Osteocyte (in vitro differentiated cells): ENCODE measurements around the gene MTERF1. TPM values are rescaled to one million over a fixed set of nuclear protein-coding genes. Genes with fewer than 3 reads are reported as not detected.

Experiments used
- DNase-seq: peaks from one replicate; pipeline ENCODE4 v3.0.0; 2021; ENCODE audit warnings: mixed read lengths; ENCODE audit not compliant: unreplicated experiment; ENCODE audit errors: extremely low spot score
- H3K27ac Mint-ChIP-seq: one replicate; pipeline ENCODE4 v1.8.0; 2021; ENCODE audit warnings: mild to moderate bottlenecking, mixed read lengths; ENCODE audit not compliant: unreplicated experiment
- H3K27me3 Mint-ChIP-seq: one replicate; pipeline ENCODE4 v1.8.0; 2021; ENCODE audit warnings: mixed read lengths; ENCODE audit not compliant: unreplicated experiment
- H3K36me3 Mint-ChIP-seq: one replicate; pipeline ENCODE4 v1.8.0; 2021; ENCODE audit warnings: mixed read lengths; ENCODE audit not compliant: unreplicated experiment
- H3K4me1 Mint-ChIP-seq: one replicate; pipeline ENCODE4 v1.8.0; 2021; ENCODE audit warnings: mixed read lengths; ENCODE audit not compliant: unreplicated experiment
- H3K4me3 Mint-ChIP-seq: one replicate; pipeline ENCODE4 v1.8.0; 2021; ENCODE audit warnings: mild to moderate bottlenecking, moderate library complexity, mixed read lengths; ENCODE audit not compliant: unreplicated experiment
- H3K9me3 Mint-ChIP-seq: one replicate; pipeline ENCODE4 v1.8.0; 2021; ENCODE audit warnings: mixed read lengths; ENCODE audit not compliant: unreplicated experiment
- CTCF ChIP-seq: fragments of 200-600 bp; sonication (generic); IDR thresholded peaks from 2 replicates; pipeline ENCODE4 v1.5.0; 2021; ENCODE audit warnings: antibody characterized with exemption, mild to moderate bottlenecking, moderate library complexity
- total RNA-seq: library from RNA; stranded (reverse); gene quantifications from 2 replicates; pipeline ENCODE4 v1.2.1, GENCODE V29; 2021

MTERF1 gene
- total RNA-seq, 1 donor from 2014 or later: 10.2 TPM

- no peaks in the 10 kb centered on the region for H3K9me3 Mint-ChIP-seq
Observed at GRCh38 chr7:91916051-91916440, 35.5 kb upstream of the MTERF1 start.

GRCh38 chr7:91915401-91916050 lies 35.0 kb upstream of the MTERF1 start:
- H3K4me1 Mint-ChIP-seq: no peaks in the 10 kb centered on the region
- no peaks in the 10 kb centered on the region for H3K9me3 Mint-ChIP-seq
- no peak for DNase-seq
- H3K4me3 Mint-ChIP-seq: no peak overlapping the region
- H3K27me3 Mint-ChIP-seq: peaks cover 24% of the 10 kb centered on the region
- no peak for TF ChIP-seq CTCF
- no peaks in the 10 kb centered on the region for H3K36me3 Mint-ChIP-seq
- no peak overlapping the region for H3K27ac Mint-ChIP-seq

More at GRCh38 chr7:91916051-91916440, 35.5 kb upstream of the MTERF1 start:
- no peak for DNase-seq
- H3K36me3 Mint-ChIP-seq: no peaks in the 10 kb centered on the region
- no peak overlapping the region for H3K4me3 Mint-ChIP-seq
- TF ChIP-seq CTCF: no peak
- no peaks in the 10 kb centered on the region for H3K4me1 Mint-ChIP-seq
- no peak overlapping the region for H3K27ac Mint-ChIP-seq
- peaks cover 24% of the 10 kb centered on the region for H3K27me3 Mint-ChIP-seq

GRCh38 chr7:91913612-91914011 lies 33.1 kb upstream of the MTERF1 start:
- Mint-ChIP-seq H3K36me3 (no peaks in the 10 kb centered on the region), H3K4me3 (no peak overlapping the region), H3K27me3 (peaks cover 17% of the 10 kb centered on the region), H3K9me3 (no peaks in the 10 kb centered on the region), H3K27ac (no peak overlapping the region), H3K4me1 (no peaks in the 10 kb centered on the region)
- no peak for DNase-seq
- TF ChIP-seq CTCF: no peak

GRCh38 chr7:91912494-91912893 lies 32.0 kb upstream of the MTERF1 start:
- H3K9me3 Mint-ChIP-seq: peaks cover under 1% of the 10 kb centered on the region
- no peaks in the 10 kb centered on the region for H3K4me1 Mint-ChIP-seq
- no peak for TF ChIP-seq CTCF
- H3K36me3 Mint-ChIP-seq: no peaks in the 10 kb centered on the region
- peaks cover 15% of the 10 kb centered on the region for H3K27me3 Mint-ChIP-seq
- no peak overlapping the region for H3K27ac Mint-ChIP-seq
- no peak overlapping the region for H3K4me3 Mint-ChIP-seq
- no peak for DNase-seq

- Mint-ChIP-seq H3K4me3 (no peak overlapping the region), H3K4me1 (no peaks in the 10 kb centered on the region), H3K36me3 (no peaks in the 10 kb centered on the region), H3K27ac (no peak overlapping the region), H3K27me3 (peaks cover 9% of the 10 kb centered on the region), H3K9me3 (peaks cover 3% of the 10 kb centered on the region)
- no peak for DNase-seq
- no peak for TF ChIP-seq CTCF
Observed at GRCh38 chr7:91911121-91911520, 30.6 kb upstream of the MTERF1 start.
